GM18870 (cell line): Measurements from ENCODE around the gene PHLDA1.
"Not testable (repeated sequence)": the region's sequence is repeated elsewhere in the genome, so short reads cannot be mapped to it uniquely, and the experiment has no call there.

Source experiments
- ATAC-seq: cut with Tn5 transposase; IDR thresholded peaks from one replicate; pipeline ENCODE4 v1.9.1; 2021; ENCODE audit warnings: moderate library complexity; ENCODE audit not compliant: unreplicated experiment

Gene PHLDA1

DNA sequence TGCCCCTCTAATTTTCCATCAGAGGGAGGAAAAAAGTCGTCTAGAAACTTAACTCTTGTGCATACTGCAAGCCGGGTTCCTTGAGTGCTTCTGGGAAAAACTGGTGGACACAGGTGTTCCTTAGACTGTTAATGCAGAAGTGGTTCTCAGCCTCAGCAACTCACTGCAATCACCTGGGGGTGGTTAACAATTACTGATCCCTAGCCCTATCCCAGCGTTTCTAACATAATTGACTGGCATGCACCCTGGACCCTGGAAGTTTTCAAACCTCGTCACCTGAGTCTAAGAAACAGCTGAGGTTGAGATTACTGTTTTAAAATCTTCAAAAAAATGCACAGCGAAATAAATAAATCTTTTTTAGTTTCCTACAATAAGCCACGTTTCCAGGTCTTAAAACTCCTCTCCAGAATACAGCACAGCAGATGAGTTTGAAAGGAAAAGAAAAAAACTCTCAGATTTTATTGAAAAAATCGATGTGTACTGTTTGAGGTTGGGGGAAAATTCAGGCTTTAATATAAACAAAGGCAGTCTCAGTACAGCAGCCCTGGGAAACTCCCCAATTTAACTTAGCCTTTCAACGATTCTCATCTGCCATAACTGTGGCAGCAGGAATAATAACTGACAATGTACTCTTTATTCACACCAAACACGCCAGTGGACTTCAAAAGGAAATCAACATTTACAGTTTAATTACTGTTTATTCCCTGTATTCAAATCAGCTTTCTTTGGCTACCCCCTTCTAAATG, 45.4 kb downstream of the PHLDA1 start:
- ATAC-seq: no peak

- ATAC-seq: no peak
These were observed 46.0 kb downstream of the PHLDA1 start for GRCh38 chr12:75985566-75985965.

DNA sequence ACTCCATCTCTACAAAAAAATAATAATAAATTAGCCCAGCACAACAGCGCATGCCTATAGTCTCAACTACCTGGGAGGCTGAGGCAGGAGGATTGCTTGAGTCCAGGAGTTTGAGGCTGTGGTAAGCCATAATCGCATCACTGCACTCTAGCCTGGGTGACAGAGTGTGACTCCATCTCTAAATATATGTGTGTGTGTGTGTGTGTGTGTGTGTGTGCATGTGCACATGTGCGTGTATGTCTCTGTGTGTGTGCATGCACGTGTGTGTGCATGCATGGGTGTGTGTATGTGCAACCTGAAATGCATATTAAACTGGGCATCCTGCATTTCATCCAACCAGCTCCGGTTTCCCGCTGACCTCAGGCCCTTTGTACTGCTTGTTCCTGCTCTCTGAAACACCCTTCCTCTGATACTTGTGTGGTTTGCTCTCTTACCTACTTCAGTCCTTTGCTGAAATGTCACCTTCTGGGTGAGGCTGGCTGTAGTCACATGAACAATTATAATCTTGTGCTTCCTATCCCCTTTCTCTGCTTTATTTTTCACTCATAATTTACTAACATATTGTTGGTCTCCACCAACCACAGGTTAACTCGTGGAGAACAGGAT, 46.9 kb downstream of the PHLDA1 start:
- no peak for ATAC-seq

- ATAC-seq: not testable (repeated sequence)
These were observed 47.7 kb downstream of the PHLDA1 start for GRCh38 chr12:75983851-75984250.

DNA sequence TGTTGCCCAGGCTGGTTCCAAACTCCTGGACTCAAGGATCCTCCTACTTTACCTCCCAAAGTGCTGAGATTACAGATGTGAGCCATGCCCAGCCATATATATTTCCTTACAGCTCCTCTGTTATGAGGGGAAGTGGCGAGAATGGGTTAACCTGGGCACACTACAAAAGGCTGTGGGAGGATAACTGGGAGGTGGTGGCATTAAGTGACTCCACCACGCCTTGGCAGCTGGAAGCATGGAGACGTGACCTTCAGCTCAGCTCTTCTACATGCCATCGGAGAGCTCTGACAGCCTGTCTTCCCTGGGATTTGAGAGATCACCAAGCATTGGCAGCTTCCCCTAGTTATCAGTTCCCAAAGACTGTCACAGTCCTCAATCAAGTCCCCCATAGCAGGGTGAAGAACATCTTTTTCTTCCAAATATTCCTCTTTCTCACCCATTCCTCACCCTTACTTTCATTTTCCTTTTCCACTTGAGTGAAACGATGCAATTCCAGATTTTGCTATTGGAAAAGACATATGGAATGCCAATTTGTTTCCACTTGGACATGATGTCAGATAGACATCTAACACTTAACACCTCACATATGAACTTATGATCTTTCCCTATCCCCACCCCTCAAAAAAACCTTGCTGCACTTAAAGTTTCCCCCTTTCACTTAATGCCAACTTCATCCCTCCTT, 48.5 kb downstream of the PHLDA1 start:
- no peak for ATAC-seq

DNA sequence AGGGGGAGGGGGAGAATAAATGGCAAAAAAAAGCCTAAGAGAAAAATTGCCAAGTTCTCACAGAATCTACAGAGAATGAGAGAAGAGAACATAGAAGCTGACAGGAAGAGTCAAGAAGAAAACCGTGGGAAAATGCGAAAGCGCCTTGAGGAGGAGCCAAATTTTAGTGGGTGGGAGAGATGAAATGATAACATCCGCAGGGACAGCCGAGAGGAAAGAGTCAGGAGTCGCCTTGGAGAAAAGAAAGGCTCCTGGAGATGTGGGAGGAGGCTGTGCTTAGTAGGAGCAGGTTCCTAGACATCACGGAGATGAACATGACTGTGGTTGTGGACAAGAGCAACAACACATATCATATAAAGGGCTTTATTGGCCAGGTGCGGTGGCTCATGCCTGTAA, 49.4 kb downstream of the PHLDA1 start:
- no peak for ATAC-seq

- ATAC-seq: peak; percentile 49
These were observed 50.1 kb downstream of the PHLDA1 start for GRCh38 chr12:75981247-75982168.

DNA sequence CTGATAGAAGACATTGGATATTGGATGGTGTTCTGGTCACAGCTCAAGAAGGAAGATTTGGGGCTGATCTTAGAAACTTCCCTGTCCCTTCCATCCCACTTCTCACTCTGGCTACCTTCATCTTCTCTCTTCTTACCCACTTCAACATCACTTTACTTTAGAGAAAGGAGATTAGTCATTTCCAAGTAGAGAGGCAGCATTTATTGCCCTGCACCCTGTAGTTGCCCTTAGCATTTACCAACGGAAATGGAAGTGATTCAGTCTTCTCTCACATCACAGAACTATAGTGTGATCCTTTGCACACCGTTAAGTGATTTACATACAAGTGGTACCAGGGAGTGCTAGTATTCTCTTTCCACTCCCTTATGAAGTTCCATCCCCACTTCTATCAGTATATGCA, 52.4 kb downstream of the PHLDA1 start:
- peak; percentile 27 for ATAC-seq

GRCh38 chr12:75978677-75979076, 52.9 kb downstream of the PHLDA1 start:
- ATAC-seq: no peak

GRCh38 chr12:75977952-75978671, 53.5 kb downstream of the PHLDA1 start:
- peak; percentile 98 for ATAC-seq

DNA sequence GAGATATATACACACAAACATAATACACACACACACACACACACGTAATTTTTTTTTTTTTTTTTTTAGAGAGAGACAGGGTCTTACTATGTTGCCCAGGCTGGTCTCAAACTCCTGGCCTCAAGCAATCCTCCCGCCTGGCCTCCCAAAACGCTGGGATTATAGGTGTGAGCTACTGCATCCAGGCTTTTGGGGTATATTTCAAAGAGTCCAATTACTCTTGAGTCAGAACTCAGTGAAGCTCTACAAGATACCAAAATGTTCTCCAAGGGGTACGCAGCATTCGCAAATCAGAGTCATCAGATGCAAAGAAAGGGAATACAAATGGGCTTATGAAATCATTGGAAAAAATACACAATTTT, 54.0 kb downstream of the PHLDA1 start:
- peak; percentile 6 for ATAC-seq

DNA sequence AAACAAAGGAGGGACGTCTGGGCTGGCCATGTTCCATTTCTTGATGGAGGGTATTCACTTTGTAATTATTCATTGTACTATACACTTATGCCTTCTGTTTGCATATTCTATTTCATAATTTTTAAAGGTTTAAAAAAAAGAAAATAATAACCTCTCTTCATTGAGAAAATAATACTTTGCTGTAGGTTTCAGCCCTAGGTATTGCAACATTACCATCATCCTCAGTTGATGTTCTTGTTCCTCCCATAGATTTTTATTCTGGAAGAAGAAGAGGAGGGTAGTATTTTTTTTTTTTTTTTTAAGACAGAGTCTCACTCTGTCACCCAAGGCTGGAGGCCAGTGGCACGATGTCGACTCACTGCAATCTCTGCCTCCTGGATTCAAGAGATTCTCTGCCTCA, 54.7 kb downstream of the PHLDA1 start:
- no peak for ATAC-seq

- no peak for ATAC-seq
These were observed 55.5 kb downstream of the PHLDA1 start for GRCh38 chr12:75976113-75976512.

DNA sequence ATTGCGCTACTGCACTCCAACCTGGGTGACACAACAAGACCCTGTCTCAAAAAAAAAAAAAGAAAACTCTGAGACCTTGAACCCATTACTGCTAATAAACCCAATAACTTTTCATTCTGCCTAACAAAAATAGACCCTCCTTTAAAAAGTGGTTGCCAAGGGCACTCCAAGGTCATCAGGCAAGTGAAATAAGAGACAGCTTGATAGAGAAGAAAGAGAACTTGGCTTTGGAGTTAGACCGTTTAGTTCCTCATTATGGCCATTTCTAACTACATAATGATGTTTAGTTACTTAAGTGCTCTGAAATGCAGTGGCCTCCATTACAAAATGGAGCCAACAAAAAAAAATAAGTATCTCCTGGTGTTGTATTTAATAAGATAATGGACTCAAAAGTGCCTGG, 55.9 kb downstream of the PHLDA1 start:
- no peak for ATAC-seq
